GM20000 (cell line): ENCODE measurements around the gene DLX5.

Source experiments
- DNase-seq: peaks from one replicate; pipeline ENCODE4 v3.0.0; 2012; ENCODE audit warnings: low spot score
- TF ChIP-seq, protein P1 (sequence below): IDR thresholded peaks from 2 replicates; pipeline ENCODE4 v1.5.1; 2012; ENCODE audit warnings: mild to moderate bottlenecking, control low read depth; ENCODE audit errors: extremely low read depth, missing control alignments

DLX5 gene

DNA sequence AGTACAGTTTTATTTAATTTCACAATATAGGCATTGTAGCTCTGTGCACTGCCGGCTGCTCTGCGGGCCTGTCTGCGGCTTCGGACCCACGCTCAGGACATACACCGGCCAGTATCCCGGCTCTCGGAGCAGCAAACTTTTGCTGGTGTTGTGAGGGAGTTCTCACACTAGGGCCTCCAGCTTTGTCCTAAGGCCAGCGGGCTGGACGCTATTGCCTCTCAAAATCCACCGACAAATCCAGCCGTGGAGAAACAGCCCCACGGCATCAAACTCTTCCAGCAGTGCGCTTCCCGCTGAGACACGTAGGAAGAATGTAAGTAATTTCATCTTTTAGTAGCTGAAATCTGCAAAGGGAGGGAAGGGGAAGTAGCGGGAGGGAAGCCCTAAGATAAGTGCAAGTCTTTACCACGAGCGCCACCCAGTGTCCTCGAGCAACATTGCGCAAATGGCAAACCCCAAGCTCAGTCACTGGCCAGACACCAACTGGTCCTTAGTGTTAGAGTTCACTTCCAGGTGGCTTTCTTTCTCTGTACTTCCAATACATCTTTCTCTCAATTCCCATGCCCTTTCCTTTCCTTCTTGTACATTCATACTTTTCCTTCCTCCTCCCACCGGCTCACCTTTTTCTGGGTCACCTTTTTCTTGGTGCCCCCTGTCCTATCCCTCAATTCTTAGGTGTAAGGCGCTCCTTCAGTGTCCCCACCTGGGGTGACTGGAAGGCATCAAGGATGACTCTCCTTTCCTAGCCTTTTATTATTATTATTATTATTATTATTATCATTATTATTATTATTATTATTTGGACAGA, 3.0 kb upstream of the DLX5 start:
- TF ChIP-seq, protein P1, sequence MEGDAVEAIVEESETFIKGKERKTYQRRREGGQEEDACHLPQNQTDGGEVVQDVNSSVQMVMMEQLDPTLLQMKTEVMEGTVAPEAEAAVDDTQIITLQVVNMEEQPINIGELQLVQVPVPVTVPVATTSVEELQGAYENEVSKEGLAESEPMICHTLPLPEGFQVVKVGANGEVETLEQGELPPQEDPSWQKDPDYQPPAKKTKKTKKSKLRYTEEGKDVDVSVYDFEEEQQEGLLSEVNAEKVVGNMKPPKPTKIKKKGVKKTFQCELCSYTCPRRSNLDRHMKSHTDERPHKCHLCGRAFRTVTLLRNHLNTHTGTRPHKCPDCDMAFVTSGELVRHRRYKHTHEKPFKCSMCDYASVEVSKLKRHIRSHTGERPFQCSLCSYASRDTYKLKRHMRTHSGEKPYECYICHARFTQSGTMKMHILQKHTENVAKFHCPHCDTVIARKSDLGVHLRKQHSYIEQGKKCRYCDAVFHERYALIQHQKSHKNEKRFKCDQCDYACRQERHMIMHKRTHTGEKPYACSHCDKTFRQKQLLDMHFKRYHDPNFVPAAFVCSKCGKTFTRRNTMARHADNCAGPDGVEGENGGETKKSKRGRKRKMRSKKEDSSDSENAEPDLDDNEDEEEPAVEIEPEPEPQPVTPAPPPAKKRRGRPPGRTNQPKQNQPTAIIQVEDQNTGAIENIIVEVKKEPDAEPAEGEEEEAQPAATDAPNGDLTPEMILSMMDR = peak; percentile 75
- peak; percentile 86 for DNase-seq

DNA sequence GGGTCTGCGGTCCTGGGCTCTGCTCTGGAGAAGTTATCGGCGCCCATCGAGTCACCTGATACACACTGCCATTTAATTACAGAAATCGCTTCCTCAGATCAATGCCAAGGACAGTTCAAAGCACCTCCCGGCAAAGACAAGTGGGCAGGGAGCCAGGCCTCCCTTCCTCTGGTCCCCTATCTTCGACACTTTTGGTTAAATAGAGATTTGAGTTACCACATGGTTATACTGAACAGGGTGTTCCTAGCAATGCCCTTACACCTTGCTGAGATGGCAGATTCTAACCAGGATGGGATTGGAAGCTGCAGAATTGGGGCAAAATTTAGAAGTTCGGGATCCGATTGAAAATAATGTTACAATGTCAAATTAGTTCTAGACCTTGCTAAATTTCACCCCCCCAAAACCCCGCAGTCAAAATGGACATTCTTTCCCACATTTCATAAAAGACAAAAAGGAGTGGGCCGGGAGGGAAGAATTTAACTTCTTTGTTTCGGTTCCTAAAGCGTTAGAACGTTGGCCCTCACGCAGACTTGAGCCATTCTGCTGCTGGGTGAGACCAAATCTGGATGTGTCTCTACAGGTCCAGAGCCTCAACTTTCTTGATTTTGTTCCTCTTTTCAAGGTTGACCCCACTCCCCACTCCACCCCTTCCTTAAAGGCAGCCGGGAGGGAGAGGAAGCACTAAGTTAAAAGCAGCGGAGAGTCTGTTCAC, 2.2 kb upstream of the DLX5 start:
- no peak for DNase-seq
- TF ChIP-seq, protein P1 = no peak

DNA sequence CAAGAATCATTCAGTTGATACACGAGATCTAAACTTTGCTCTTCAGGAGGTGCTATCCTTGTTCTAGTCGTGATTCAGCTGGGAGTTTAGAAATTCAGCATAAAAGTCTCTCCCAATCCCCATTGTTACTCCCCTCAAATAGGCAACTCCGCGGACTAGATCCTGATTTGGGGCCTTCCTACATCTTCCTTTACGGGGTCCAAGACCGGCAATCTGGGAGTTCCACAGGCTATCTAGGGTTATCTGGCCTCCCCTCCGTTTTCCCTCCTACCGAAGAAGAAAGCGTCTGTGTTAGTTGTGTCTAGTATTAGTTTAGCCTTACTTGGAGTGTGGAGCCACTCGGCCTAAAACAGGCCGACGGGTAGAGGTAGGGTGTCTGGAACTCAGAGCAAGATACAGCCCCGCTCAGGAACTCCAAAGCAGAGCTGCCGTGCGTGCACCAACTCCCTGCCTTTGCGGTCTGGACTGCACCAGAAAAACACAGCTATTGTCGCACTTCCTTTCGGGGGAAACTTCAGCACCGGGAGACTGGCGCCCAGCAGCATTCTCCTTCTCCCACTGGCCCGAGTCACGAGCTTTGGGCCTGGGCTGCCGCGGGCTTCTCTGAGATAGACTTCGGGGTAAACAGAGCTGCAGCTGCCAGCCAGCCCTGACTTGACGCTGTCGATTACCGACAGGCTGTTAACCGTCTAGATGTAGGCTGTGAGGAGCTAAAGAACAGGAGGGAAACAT, 1.5 kb upstream of the DLX5 start:
- no peak for DNase-seq

DNA sequence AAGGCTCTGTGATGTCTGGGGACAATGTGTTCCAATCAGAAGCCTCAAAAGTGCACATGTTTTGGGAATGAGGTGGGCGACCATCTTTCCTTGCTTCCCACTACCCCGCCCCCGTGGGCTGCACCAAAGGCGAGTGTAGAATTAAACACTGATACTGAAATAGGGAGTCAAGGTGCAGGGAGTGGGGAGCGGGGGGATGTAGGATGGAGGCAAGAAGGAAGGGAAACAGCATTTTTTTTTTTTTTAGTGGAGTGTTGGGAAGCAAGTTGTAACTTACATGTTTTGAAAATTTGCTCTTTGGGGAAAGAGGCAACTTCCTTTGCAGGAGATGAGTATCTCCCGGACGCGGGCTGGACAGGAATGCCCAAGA, 484 bp upstream of the DLX5 start:
- TF ChIP-seq, protein P1 = no peak

More for the DNA sequence above, 1.5 kb upstream of the DLX5 start:
- TF ChIP-seq, protein P1 = no peak

DNA sequence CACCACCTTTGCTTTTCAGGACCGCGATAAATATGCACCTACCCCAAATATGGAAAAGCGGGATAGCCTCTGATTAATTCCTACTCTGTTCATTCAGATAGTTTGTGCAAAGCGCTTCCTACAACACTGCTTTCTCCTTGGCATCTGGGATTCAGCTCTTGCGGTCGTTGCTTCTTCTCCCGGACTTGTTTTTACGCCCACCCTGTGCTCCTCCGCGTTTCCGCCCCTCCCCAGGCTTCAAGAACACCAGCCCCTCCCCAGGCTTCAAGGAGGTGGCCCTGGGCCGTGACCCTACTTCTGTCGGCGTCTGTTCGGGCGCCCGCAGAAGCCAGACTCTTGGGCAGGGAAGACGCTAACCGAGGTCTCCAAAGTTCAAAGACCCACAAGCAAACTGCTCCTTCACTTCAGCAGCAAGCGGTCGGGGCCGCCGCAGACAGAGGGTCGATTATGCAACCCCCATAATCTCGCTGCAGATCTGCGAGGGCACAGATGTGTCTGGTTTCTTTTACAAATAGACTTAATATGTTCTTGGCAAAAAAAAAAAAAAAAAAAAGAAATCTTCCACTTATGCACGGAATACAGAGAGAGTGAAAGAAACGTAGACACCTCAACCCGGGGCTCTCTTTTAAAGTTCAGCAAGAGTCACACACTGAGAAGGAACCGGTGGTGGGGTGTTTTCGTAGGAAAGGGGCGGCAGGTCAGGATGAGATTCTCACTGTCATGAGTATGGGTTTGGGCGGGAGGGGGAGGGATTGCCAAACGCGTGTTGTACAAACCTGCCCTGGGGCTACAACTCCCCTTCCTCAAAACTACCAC, 1.9 kb downstream of the DLX5 start:
- TF ChIP-seq, protein P1 = no peak
- no peak for DNase-seq

More for the DNA sequence above, 484 bp upstream of the DLX5 start:
- no peak for DNase-seq

DNA sequence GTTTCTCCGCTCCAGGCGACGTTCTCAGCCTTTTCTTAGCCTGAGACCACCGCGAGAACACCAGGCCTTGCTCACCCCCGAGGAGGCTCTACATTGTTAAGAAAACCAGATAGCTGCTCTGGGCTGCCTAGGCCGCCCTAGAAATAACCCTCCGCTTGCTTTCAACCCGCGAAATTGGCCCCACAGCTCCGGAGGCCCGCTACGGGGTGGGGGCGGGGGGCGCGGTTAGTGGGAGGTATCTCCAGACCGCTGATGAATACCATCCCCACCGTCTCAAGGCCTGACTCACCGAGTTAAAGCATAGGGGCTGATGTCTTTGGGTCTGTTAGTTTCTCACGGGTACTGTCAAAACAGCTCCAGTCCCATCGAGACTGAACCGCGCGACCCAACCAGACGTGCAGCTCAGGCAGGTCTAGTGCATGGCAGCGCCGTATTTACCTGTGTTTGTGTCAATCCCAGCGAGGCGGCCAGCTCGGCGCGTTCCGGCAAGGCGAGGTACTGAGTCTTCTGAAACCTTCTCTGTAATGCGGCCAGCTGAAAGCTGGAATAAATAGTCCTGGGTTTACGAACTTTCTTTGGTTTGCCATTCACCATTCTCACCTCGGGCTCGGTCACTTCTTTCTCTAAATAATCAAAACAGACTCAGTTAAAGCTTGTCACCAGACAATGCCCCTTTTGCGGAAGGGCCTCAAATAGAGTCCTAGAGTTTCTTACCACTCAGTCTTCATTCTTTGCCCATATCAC, 2.7 kb downstream of the DLX5 start:
- DNase-seq = no peak
- TF ChIP-seq, protein P1 = no peak
